COR-L47 (cell line): ENCODE data around the gene PLCG1.
"Not testable (repeated sequence)": the region's sequence is repeated elsewhere in the genome, so short reads cannot be mapped to it uniquely, and the experiment has no call there.

Experiments
- DNase-seq: peaks from one replicate; lab custom pipeline; 2025; lab: John Stamatoyannopoulos, UW

PLCG1 gene

DNA sequence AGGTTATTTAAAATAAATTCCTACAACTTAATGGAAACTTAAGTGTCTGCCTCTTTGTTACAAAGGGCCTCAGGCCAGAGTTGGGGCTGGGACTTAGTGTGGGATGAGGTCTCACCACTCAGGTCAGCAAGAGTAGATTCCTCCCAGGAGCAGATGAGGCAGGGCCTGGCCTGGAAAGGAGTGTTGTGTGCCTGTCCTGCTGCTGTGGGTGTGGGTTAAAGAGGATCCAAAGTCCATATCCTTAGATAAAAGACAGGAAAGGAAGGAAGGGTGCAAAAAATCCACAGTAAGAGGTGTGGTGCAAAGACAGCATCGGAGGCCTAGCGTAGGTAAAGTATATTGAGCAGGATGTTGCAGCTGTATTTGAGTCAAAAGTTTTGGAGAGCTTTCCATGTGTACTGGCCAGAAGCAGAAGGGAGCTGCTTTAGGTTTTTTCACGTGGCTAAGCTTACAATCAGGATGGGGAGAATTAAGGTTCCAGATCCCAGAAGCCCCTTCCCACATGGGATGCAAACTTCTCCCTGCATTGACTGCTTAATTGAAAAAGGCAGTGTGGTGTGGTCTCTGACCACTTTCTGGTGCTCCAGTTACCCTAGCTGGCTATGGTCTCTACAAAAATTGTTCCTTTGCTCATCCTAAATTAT, 12.8 kb upstream of the PLCG1 start:
- DNase-seq, result no peak

GRCh38 chr20:41125530-41126457, 11.5 kb upstream of the PLCG1 start:
- no peak for DNase-seq

DNA sequence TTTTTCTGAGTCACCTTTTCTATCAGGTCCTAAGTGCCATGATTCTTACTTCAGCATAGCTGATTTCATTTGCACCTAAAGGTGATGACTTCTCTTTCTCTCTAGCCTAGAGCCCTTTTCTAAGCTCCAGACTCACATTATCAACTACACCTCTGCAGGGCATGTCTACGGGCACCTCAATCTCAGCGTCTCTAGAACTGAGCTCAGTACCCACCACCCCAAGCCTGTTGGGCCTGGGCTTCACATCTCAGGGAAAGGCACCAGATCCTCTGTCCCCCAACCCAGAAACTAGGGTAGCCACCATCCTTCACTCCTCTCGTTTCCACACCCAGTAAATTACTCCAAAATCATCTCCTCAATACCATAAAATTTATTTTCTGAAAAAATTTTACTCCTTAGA, 10.6 kb upstream of the PLCG1 start:
- no peak for DNase-seq

GRCh38 chr20:41128317-41128716, 9.0 kb upstream of the PLCG1 start:
- DNase-seq, result not testable (repeated sequence)

- DNase-seq, result no peak
These were observed 5.6 kb upstream of the PLCG1 start for GRCh38 chr20:41131594-41132387.

DNA sequence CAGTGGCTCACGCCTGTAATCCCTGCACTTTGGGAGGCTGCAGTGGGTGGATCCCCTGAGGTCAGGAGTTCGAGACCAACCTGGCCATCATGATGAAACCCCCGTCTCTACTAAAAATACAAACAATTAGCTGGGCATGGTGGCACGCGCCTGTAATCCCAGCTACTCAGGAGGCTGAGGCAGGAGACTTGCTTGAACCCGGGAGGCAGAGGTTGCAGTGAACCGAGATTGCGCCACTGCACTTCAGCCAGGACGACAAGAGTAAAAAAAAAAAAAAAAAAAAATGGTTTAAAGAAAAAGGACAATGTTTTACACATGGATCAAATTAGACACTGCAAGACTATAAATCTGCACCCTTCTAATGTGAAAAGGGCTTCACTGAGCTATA, 5.0 kb upstream of the PLCG1 start:
- DNase-seq, result not testable (repeated sequence)

- no peak for DNase-seq
These were observed 3.5 kb upstream of the PLCG1 start for GRCh38 chr20:41133709-41134361.

- no peak for DNase-seq
These were observed 2.8 kb upstream of the PLCG1 start for GRCh38 chr20:41134362-41135186.

DNA sequence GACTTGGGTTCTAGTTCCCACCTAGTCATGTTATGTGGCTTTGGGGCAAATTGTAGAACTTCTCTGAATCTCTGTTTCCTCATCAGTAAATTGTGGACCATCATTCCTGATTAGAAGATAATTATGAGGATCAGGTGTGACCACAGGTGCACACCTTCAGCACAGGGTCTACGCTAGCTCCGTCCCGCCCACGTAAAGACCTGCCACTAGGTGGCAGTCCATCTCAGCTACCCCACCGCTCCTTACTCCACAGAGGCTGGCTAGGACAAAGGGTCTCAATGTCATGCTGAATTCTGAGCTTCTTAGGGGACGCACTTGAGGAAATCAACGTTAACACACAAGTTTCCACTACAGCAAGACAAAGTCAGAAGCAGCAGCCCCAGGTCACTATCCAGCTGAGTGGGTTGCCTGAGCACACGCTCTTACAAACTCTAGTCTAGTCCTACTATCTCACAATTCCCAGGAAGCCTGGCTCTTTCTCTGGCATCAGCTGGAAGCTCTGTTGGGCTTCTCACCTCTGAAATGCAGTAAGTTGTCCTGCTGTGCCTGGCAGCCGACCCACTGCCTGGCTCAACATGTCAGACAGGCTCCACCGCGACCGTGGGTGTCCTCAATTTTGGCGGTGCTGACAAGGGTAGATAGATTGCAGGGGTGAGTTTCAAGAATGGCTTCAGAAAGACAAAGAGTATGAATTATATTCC, 2.0 kb upstream of the PLCG1 start:
- DNase-seq, result peak; percentile 40

- no peak for DNase-seq
These were observed 1.3 kb upstream of the PLCG1 start for GRCh38 chr20:41135888-41136679.

DNA sequence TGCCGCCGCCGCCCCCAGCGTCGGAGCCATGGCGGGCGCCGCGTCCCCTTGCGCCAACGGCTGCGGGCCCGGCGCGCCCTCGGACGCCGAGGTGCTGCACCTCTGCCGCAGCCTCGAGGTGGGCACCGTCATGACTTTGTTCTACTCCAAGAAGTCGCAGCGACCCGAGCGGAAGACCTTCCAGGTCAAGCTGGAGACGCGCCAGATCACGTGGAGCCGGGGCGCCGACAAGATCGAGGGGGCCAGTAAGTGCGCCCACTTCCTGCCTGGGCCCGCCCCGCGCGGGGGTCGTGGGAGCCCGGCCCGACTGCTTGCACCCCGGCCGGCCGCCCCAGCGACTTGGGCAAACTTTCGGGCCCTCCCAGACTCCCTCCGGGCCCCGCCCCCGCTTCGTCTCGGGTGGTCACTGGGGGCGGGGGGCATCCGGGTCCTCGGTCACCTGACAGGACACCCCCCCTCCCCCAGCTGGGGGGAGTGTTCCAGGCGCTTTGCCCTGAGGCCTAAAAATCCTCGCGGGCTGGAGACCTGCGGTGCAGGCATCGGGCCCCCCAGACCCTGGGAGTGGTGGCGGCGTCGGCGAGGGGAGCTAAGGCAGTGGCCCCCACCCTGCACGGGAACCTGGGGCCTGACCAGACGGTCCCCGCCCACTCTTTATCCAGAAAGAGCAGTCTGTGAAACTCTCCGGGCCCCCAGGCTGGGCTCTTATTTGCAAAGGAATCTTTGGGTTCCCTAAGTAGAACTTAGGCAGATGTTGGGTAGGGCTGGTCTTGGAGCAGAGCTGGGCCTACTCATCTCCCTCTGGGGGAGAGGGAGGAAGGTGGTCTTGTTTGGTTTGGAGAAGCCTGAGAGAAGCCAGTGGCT, 501 bp downstream of the PLCG1 start:
- DNase-seq, result peak; percentile 56

DNA sequence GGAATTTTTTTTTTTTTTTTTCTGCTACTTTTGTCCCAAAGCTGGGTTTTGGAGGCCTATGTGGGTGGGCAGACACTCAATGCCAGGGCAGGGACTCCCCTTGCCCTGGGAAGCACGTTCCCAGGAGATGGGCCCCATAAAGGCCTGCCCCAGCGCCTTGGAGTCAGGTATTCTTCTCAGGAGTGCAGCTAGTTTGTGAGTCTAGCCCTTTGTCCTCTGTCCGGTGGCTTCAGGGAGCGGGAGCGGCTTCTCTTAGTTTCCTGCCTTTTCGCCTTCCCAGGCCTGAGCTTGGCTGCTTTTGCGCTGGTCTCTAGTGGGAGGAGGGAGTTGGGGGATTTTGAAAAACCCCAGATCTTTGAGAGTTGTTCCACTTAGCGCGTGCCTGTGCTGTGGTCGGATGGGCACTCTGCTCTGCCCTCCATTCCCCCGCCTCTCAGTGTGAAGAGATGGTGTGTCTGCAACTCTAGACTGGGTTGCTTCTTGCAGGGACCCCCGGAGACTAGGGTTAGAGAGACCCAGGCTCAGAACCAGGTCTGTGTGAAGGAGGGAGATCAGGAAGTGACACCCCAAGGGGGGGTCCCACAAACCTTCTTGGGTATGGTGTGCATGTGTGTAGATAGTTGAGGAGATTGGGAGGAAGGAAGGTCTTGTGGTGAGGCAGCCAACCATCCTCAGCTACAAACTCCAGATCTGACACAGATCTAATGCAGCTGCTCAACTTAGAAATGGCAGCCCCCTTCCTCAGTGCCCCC, 1.3 kb downstream of the PLCG1 start:
- no peak for DNase-seq

DNA sequence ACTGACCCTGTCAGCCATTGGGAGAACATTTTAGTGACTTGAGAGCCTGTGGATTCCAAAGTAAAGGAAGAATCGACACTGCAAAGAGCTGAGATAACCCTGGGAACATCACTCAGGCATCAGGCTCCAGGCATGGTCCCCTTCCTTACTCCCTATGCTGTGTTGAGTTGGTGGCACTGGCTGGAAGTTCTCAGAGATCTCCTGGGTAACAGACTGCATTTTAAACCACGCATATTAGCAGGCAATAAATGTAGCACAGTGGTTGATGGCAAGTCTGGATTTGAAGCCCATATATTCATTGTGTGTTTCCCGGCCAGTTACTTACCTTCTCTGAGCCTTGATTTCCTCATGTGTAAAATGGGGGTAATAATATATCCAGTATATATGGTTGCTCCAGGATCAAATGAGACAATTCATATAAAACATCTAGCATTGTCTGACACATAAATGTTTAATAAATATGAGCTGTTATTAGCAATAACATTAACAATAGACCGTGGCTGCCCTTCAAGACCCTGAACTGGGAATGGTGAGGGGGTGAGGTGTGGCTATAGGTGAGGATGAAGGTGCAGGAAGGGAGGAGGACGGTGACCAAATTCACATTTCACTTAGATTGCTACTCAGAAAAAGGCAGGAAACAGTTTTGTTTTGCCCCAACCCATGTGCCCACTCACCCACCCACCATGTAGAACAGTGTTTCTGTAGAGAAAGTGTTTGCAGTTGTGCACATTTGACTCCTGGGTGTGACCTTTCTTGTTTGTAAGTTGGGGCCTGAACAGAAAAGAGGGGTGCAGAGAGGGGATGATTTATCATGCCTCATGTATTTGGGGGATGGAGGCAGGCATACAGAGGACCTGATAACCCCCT, 2.1 kb downstream of the PLCG1 start:
- no peak for DNase-seq

DNA sequence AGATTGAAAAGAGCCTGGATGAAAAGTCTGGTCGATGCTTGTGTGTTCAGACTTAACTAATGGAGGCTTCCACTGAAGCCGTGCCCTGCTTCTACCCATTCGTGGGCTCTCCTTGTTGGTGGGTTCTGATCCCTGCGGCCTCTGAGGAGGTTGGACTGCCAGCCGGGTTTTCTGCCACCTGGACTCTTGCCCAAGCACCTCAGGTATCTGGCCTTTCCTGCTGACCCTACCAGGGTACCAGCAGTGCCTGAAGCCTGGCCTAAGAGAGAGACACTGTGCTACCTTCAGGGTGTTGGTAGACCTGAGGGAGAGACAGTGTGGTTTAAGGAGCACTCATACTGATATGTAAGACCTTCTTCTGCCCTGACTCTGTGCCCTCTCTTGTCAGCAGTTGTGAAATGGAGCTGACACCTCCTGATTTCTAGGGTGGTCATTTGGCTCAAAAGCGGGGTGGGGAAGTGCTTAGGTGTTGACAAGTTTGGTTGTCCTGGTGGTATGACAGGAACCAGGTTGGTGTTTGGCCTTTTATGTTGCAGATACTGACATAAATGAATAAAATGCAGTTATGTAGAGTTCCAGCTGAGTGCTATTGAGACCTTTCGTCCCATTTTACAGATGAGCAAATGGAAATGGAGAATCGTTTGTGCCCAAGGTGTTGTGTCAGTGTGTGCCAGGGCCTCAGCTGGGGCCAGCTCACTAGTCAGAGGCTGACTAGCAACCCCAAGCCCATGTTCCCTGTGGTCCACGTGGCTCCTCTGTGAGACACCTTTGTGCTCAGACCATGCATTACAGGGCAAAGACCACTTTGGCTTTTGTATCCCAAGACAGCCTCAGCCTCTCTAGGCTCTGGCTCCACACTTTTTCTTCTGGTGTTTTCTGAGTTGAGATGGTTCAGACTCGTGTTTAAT, 3.1 kb downstream of the PLCG1 start:
- no peak for DNase-seq

DNA sequence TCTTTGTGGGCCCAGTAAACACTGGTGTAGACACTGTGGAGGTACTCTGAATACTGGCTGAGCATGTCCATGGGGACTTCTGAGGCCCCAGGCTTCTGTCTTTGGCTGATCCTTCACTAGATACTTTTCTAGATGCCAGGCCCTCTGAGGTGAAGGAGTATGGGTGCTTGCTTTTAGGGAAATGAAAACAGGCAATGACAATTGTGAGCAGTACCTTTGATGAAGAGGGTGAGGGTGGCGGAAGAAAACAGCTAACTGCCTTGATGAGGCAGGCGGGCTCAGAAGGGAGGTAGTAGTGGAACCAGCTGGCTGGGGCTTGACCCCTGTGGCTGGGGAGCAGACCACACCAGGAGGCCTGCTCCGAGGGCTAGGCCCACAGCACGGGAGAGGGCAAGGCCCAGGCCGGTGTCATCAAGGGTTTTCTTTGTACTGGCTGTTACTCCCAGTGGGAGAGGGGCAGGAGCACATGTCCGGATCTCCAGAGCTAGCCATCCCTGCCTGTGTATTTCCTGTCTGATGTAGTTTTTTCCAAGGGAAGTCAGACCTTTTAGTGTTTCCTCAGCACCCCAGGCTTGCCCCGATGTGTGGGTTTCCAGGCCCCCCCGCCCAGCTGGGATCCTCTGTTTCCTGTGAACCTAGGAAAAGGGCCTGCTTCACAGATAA, 3.9 kb downstream of the PLCG1 start:
- DNase-seq, result no peak
